Measurements from ENCODE around the gene ZNF574. TPM values are rescaled to one million over a fixed set of nuclear protein-coding genes. Genes with fewer than 3 reads are reported as not detected.

The ZNF574 gene
- total RNA-seq, 1 experiment from 2014 or later: 24.6 TPM

- Histone ChIP-seq H3K9ac (ENCODE audit: low read length) (no peak overlapping the region), H4K20me1 (ENCODE audit: insufficient read depth) (no peaks in the 10 kb centered on the region), H3K4me1 (ENCODE audit: control insufficient read depth in 1 of 2, insufficient read depth in 2 of 2, low read length in 2 of 2) (peaks cover 10 to 14% of the 10 kb centered on the region in 2 experiments), H3K4me2 (ENCODE audit: low read length) (no peak overlapping the region), H3K36me3 (ENCODE audit: control insufficient read depth in 1 of 2, insufficient read depth in 2 of 2, low read length in 2 of 2) (no peaks in the 10 kb centered on the region), H3K27me3 (ENCODE audit: insufficient read depth, low read length) (peaks cover 16% of the 10 kb centered on the region; the same call in 1 of the 2 replicates), H3K9me3 (ENCODE audit: control insufficient read depth in 1 of 2, insufficient read depth in 1 of 2, low read depth in 1 of 2, low read length in 2 of 2) (no peaks in the 10 kb centered on the region), H2AFZ (ENCODE audit: low read depth, low read length, poor library complexity, severe bottlenecking) (no peak overlapping the region), H3K79me2 (ENCODE audit: insufficient read depth, low read length) (no peaks in the 10 kb centered on the region), H3K9me2 (ENCODE audit: insufficient read depth) (no peaks in the 10 kb centered on the region), H3K4me3 (replicated peaks in 1 of 2; ENCODE audit: low read depth in 1 of 2, low read length in 2 of 2) (no peak overlapping the region), H3K27ac (ENCODE audit: low read depth, low read length) (no peak overlapping the region)
- intact Hi-C loops (cut with micrococcal nuclease): loop anchor here (5.0 kb wide), 2 partner anchors 292 to 332 kb away; no protein-coding TSS in a partner anchor
- ChIA-PET RAD21 (ENCODE audit: low non-redundant PET in 1 of 2, low total read pairs in 2 of 2, uncharacterized antibody in 2 of 2, unreplicated experiment in 2 of 2) (no interaction called here), POLR2A (no interaction called here), CTCF (interaction anchor here (1.0 kb wide), 1 partner anchor 70 kb away, joined by 3 read pairs; no protein-coding TSS in a partner anchor)
- no peak for TF ChIP-seq CTCF (IDR thresholded peaks at IDR 0.05 in 2 of 3, conservative IDR thresholded peaks at IDR 0.05 in 1 of 3; ENCODE audit: borderline replicate concordance in 1 of 3, insufficient read depth in 1 of 3, low read depth in 2 of 3, low read length in 2 of 3)
- TF ChIP-seq SIN3A (IDR thresholded peaks at IDR 0.05; ENCODE audit: low read depth): no peak
- no peak for TF ChIP-seq REST (IDR thresholded peaks at IDR 0.05; ENCODE audit: low read depth)
- TF ChIP-seq YY1 (IDR thresholded peaks at IDR 0.05; ENCODE audit: extremely low read depth, insufficient replicate concordance, low read depth, low read length): no peak
- TF ChIP-seq EZH2phosphoT487 (IDR thresholded peaks at IDR 0.05; ENCODE audit: borderline replicate concordance): no peak
- no peak for TF ChIP-seq ZBTB33 (IDR thresholded peaks at IDR 0.05; ENCODE audit: extremely low read depth, insufficient replicate concordance, low read length)
- TF ChIP-seq RAD21 (IDR thresholded peaks at IDR 0.05; ENCODE audit: low read depth): no peak
- TF ChIP-seq MAX (IDR thresholded peaks at IDR 0.05): no peak
- no peak for TF ChIP-seq CEBPB (IDR thresholded peaks at IDR 0.05; ENCODE audit: low read depth)
- TF ChIP-seq SP1 (IDR thresholded peaks at IDR 0.05; ENCODE audit: low read depth): no peak
- TF ChIP-seq POLR2AphosphoS5 (IDR thresholded peaks at IDR 0.05; ENCODE audit: low read depth, low read length): no peak
- no peak for TF ChIP-seq EGR1 (IDR thresholded peaks at IDR 0.05; ENCODE audit: low read depth)
- TF ChIP-seq ZFX (IDR thresholded peaks at IDR 0.05): no peak
- TF ChIP-seq EZH2 (IDR thresholded peaks at IDR 0.05): no peak
- no peak for TF ChIP-seq TCF7L2 (IDR thresholded peaks at IDR 0.05; ENCODE audit: borderline replicate concordance, extremely low read depth, insufficient read depth, insufficient read length)
- no peak for TF ChIP-seq ELF1 (IDR thresholded peaks at IDR 0.05; ENCODE audit: borderline replicate concordance, low read depth)
- TF ChIP-seq FOSL1 (IDR thresholded peaks at IDR 0.05; ENCODE audit: low read depth): no peak
- no peak for TF ChIP-seq POLR2A (IDR thresholded peaks at IDR 0.05; ENCODE audit: borderline replicate concordance, extremely low read depth, insufficient read depth, insufficient read length)
- DNase-seq (ENCODE audit: low read depth, low spot score) (no peak), ATAC-seq (no peak)
- BruUV-seq (replicated peaks): no TSS peak
Observed at GRCh38 chr19:42105368-42105767, 29.4 kb downstream of the ZNF574 start.

All from HCT116 (cell line).